ENCODE data around the gene DHX38.

GRCh38 chr16:72085002-72085401, 8.6 kb upstream of the DHX38 start:
- TF ChIP-seq POLR2A (IDR thresholded peaks at IDR 0.05), result no peak
- TF ChIP-seq EP300 (IDR thresholded peaks at IDR 0.05), result no peak
- TF ChIP-seq, protein P1, sequence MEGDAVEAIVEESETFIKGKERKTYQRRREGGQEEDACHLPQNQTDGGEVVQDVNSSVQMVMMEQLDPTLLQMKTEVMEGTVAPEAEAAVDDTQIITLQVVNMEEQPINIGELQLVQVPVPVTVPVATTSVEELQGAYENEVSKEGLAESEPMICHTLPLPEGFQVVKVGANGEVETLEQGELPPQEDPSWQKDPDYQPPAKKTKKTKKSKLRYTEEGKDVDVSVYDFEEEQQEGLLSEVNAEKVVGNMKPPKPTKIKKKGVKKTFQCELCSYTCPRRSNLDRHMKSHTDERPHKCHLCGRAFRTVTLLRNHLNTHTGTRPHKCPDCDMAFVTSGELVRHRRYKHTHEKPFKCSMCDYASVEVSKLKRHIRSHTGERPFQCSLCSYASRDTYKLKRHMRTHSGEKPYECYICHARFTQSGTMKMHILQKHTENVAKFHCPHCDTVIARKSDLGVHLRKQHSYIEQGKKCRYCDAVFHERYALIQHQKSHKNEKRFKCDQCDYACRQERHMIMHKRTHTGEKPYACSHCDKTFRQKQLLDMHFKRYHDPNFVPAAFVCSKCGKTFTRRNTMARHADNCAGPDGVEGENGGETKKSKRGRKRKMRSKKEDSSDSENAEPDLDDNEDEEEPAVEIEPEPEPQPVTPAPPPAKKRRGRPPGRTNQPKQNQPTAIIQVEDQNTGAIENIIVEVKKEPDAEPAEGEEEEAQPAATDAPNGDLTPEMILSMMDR (IDR thresholded peaks at IDR 0.05), result no peak
- TF ChIP-seq POLR2AphosphoS5 (IDR thresholded peaks at IDR 0.05), result no peak

Measured in stomach (tissue), 4 donors.